ENCODE data around the gene FAM174C. TPM values are rescaled to one million over a fixed set of nuclear protein-coding genes. Genes with fewer than 3 reads are reported as not detected.

The FAM174C gene
- total and polyA plus RNA-seq, 7 donors, result 9.0 to 88.8 (median 18.1) TPM

DNA sequence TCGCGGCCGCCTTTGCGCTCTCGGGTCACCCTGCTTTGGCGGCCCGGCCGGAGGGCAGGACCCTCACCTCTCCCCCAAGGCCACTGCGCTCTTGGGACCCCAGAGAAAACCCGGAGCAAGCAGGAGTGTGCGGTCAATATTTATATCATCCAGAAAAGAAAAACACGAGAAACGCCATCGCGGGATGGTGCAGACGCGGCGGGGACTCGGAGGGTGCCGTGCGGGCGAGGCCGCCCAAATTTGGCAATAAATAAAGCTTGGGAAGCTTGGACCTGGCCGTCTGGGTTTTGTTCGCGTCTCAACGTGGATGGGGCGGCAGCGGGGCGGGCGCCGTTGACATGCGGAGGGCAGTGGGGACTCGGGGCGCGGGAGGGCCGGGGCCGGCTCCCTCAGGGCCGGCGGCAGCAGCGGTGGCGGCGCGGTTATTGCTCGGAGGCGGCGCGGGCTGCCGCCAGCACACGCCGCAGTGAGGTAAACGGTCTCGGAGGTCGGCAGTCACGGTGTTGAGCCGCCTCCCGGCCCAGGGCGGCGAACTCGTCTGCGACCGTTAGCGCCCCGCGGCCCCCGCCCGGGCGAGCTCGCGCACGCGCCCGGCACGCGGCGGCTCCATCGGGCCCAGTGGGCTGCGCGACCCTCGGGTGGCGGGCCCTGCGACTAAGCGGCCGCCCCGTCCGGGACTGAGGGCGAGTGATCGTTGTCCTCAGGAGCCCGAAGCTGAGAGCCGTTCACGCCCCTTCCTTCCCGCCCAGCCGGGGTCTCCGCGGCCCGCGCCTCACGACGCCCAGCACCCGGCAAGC lies 47.0 kb upstream of the FAM174C start:
- 96 to 98% (median 96%) methylated on average over 84 to 100 of the region's 100 CpGs for WGBS, 3 donors
- H3K27me3 ChIP-seq (ENCODE audit: insufficient read depth in 3 of 3, low read length in 2 of 3), result no peaks in the 10 kb centered on the region
- peaks cover 4% of the 10 kb centered on the region for H3K4me1 ChIP-seq
- DNase-seq, result no peak
- TF ChIP-seq, protein P1, sequence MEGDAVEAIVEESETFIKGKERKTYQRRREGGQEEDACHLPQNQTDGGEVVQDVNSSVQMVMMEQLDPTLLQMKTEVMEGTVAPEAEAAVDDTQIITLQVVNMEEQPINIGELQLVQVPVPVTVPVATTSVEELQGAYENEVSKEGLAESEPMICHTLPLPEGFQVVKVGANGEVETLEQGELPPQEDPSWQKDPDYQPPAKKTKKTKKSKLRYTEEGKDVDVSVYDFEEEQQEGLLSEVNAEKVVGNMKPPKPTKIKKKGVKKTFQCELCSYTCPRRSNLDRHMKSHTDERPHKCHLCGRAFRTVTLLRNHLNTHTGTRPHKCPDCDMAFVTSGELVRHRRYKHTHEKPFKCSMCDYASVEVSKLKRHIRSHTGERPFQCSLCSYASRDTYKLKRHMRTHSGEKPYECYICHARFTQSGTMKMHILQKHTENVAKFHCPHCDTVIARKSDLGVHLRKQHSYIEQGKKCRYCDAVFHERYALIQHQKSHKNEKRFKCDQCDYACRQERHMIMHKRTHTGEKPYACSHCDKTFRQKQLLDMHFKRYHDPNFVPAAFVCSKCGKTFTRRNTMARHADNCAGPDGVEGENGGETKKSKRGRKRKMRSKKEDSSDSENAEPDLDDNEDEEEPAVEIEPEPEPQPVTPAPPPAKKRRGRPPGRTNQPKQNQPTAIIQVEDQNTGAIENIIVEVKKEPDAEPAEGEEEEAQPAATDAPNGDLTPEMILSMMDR (IDR thresholded peaks at IDR 0.05), result no peak
- no peaks in the 10 kb centered on the region for H3K9me3 ChIP-seq
- intact Hi-C loops (cut with DNase I), result no loop called here
- no peak for ATAC-seq
- peaks cover 0 to 42% of the 10 kb centered on the region in 2 donors for H3K36me3 ChIP-seq (ENCODE audit: insufficient read depth in 1 of 2, low read depth in 1 of 2)
- H3K4me3 ChIP-seq, result no peak overlapping the region
- no peak overlapping the region for H3K27ac ChIP-seq

DNA sequence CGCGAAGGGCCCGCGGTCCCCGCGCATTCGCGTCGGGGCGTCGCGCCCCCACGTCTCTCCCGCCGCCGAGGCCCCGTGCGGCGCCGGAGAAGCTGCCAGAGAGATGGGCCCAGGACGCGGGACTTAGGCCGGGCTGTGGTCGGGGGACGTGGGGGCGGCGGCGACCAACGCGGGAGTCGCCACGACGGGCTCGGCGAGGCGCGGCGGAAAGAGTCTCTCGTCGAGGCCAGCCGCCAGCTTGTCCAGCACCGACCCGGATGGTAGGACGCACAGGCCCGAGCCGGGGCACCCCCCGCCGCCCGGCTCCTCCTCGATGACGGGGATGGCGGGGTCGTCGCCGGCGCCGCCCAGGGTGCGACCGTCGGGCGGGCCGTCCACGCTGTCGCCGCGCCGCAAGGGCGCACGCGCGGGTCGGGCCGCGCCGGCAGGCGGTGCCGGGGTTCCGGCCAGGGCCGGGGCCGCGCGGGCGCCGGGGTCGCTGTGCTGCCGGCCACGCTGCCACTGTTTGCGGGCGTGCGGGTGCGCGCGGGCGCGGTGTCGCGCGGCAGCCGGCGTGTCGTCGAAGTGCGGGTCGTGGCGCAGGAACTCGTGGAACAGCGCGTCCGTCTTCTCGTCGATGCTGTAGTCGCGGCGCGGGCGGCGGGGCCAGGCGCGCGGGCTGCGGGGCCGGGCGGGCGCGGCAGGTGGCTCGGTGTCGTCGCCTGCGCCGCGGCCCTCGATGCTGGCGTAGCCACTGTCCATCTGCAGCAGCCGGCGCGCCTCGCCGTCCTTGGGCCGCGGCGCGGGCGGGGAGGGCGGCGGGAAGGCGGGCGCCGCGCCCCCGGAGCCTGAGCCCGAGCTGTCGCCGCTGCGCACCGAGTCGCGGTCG lies 46.0 kb upstream of the FAM174C start:
- WGBS, 3 donors, result 96% methylated on average over 123 to 158 of the region's 158 CpGs
- no peak overlapping the region for H3K4me3 ChIP-seq
- intact Hi-C loops (cut with DNase I), result no loop called here
- DNase-seq (no peak), ATAC-seq (no peak)
- no peaks in the 10 kb centered on the region for H3K9me3 ChIP-seq
- H3K36me3 ChIP-seq (ENCODE audit: insufficient read depth in 1 of 2, low read depth in 1 of 2), result peaks cover 0 to 33% of the 10 kb centered on the region in 2 donors
- H3K4me1 ChIP-seq, result no peaks in the 10 kb centered on the region
- TF ChIP-seq, protein P1 (IDR thresholded peaks at IDR 0.05), result no peak
- H3K27ac ChIP-seq, result no peak overlapping the region
- no peaks in the 10 kb centered on the region for H3K27me3 ChIP-seq (ENCODE audit: insufficient read depth in 3 of 3, low read length in 2 of 3)

GRCh38 chr19:1229924-1230782 lies 45.2 kb upstream of the FAM174C start:
- TF ChIP-seq, protein P1 (IDR thresholded peaks at IDR 0.05), result no peak
- H3K27ac ChIP-seq, result no peak overlapping the region
- intact Hi-C loops (cut with DNase I), result no loop called here
- peaks cover 0 to 26% of the 10 kb centered on the region in 2 donors for H3K36me3 ChIP-seq (ENCODE audit: insufficient read depth in 1 of 2, low read depth in 1 of 2)
- no peaks in the 10 kb centered on the region for H3K27me3 ChIP-seq (ENCODE audit: insufficient read depth in 3 of 3, low read length in 2 of 3)
- no peak overlapping the region for H3K4me3 ChIP-seq
- no peaks in the 10 kb centered on the region for H3K9me3 ChIP-seq
- H3K4me1 ChIP-seq, result no peaks in the 10 kb centered on the region
- no peak for DNase-seq
- WGBS, 3 donors, result 83 to 89% (median 88%) methylated on average over 44 to 61 of the region's 61 CpGs
- no peak for ATAC-seq

DNA sequence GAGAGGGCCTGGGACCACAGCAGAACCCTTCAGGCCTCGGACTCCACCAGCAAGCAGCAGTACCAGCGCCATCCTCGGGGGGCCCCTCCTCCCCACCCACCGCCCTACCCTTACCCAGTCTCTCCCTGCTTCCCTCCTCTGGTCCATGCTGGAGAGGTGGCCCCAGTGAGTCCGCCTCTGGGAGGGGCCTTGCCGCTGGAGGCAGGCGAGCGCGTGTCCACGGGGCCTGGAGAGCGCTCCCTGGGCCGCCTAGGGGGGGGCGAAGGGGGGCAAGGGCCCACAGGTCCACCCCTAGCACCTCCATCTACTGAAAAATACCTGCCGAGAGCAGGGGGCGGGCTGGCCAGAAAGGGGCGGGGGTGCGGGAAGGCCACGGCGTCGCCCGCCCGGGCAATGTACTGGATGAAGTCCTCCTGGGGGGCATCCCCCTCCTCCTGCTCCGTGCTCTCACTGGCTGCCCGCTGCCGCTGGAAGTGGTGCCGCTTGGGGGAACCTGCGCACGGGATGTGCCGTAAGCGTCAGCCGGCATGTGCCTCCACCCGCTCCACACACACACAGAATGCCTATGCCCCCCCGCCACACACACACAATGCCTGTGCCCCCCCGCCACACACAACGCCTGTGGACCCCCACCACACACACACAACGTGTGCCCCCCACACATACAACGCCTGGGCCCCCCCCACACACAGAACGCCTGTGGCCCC lies 44.4 kb upstream of the FAM174C start:
- H3K27me3 ChIP-seq (ENCODE audit: insufficient read depth in 3 of 3, low read length in 2 of 3), result no peaks in the 10 kb centered on the region
- DNase-seq, result no peak
- intact Hi-C loops (cut with DNase I), result no loop called here
- peak in 2 of 4 donors; percentile 11 to 27 for ATAC-seq
- no peaks in the 10 kb centered on the region for H3K9me3 ChIP-seq
- TF ChIP-seq, protein P1 (IDR thresholded peaks at IDR 0.05), result no peak
- H3K4me1 ChIP-seq, result no peaks in the 10 kb centered on the region
- H3K36me3 ChIP-seq (ENCODE audit: insufficient read depth in 1 of 2, low read depth in 1 of 2), result peaks cover 0 to 25% of the 10 kb centered on the region in 2 donors
- no peak overlapping the region for H3K4me3 ChIP-seq
- H3K27ac ChIP-seq, result no peak overlapping the region
- WGBS, 3 donors, result 77 to 85% (median 83%) methylated on average over 32 to 38 of the region's 38 CpGs
